NB4 (cell line): Measurements from ENCODE around the gene CCDC187.

Experiments used
- DNase-seq: peaks from one replicate; pipeline ENCODE4 v3.0.0; 2010; ENCODE audit warnings: low read depth
- H3K4me3 ChIP-seq: one replicate; pipeline ENCODE4 v1.5.1; 2011; ENCODE audit warnings: mild to moderate bottlenecking, low read depth, low read length, moderate library complexity
- CTCF ChIP-seq: IDR thresholded peaks from one replicate; pipeline ENCODE4 v1.5.1; 2012; ENCODE audit warnings: low read depth, low read length
- MAX ChIP-seq: IDR thresholded peaks from 2 replicates; pipeline ENCODE4 v1.6.1; 2011; ENCODE audit warnings: low read depth, low read length
- MYC ChIP-seq: IDR thresholded peaks from 2 replicates; pipeline ENCODE4 v1.6.1; 2011; ENCODE audit warnings: low read depth, low read length
- POLR2A ChIP-seq: IDR thresholded peaks from 2 replicates; pipeline ENCODE4 v1.6.1; 2011; ENCODE audit warnings: mild to moderate bottlenecking; ENCODE audit not compliant: insufficient read length; ENCODE audit errors: extremely low read depth

CCDC187 gene

GRCh38 chr9:136317695-136318094, 13.8 kb upstream of the CCDC187 start:
- TF ChIP-seq CTCF (no peak), MYC (no peak)
- DNase-seq: no peak
- no peak overlapping the region for H3K4me3 ChIP-seq

- no peak overlapping the region for H3K4me3 ChIP-seq
- TF ChIP-seq MYC (no peak), CTCF (no peak), MAX (no peak), POLR2A (no peak)
- no peak for DNase-seq
Observed at GRCh38 chr9:136316896-136317676, 13.2 kb upstream of the CCDC187 start.

- no peak for TF ChIP-seq POLR2A
- no peak for TF ChIP-seq MAX
- TF ChIP-seq MYC: no peak
- TF ChIP-seq CTCF: no peak
- H3K4me3 ChIP-seq: no peak overlapping the region
- no peak for DNase-seq
Observed at GRCh38 chr9:136316271-136316751, 12.4 kb upstream of the CCDC187 start.

- H3K4me3 ChIP-seq: no peak overlapping the region
- TF ChIP-seq POLR2A: no peak
- TF ChIP-seq MAX: no peak
- TF ChIP-seq CTCF: no peak
- no peak for TF ChIP-seq MYC
- DNase-seq: no peak
Observed at GRCh38 chr9:136314944-136315343, 11.1 kb upstream of the CCDC187 start.

GRCh38 chr9:136314056-136314416, 10.1 kb upstream of the CCDC187 start:
- no peak for DNase-seq
- H3K4me3 ChIP-seq: no peak overlapping the region
- no peak for TF ChIP-seq MAX
- no peak for TF ChIP-seq MYC
- no peak for TF ChIP-seq POLR2A
- no peak for TF ChIP-seq CTCF
